ENCODE measurements around the gene CSE1L. TPM values are rescaled to one million over a fixed set of nuclear protein-coding genes. Genes with fewer than 3 reads are reported as not detected.

The CSE1L gene
- total RNA-seq, 1 experiment from 2014 or later: 246 TPM

DNA sequence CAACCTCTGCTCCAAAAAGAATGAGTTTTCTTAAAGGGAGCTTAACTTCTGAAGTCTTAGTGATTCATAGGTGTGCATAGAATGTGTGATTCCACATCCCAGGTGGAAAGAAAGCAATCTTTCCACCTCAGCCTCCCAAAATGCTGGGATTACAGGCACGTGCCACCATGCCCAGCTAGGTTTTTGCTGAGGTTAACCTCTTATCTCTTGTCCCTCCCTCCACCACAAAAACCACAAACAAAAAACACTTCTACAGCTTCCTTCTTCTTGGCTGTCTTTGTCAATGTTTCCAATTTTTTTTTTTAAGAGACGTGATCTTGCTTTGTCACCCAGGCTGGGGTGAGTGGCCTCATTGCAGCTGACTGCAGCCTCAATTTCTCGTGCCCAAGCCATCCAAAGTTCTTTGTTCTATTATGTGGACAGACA is 8.1 kb upstream of the CSE1L start:
- Histone ChIP-seq H4K20me1 (ENCODE audit: control insufficient read depth, insufficient read depth, insufficient read length) (no peaks in the 10 kb centered on the region), H3K23ac (ENCODE audit: insufficient read length, low read depth, low read length) (no peak overlapping the region), H2BK12ac (ENCODE audit: insufficient read length, low read depth, low read length) (no peak overlapping the region), H3K9me3 (ENCODE audit: control insufficient read depth, low read depth, low read length) (no peaks in the 10 kb centered on the region), H3K4me2 (ENCODE audit: insufficient read depth, insufficient read length, low read length) (no peak overlapping the region), H2AFZ (ENCODE audit: low read length) (no peak overlapping the region), H2AK5ac (ENCODE audit: insufficient read length, low read length) (no peak overlapping the region), H2BK5ac (ENCODE audit: insufficient read length, low read length) (no peak overlapping the region), H2BK15ac (ENCODE audit: low read depth, low read length) (no peak overlapping the region), H3K4me1 (ENCODE audit: insufficient read depth, low read length) (no peaks in the 10 kb centered on the region), H3T11ph (ENCODE audit: low read length) (no peak overlapping the region), H4K8ac (replicated peaks; ENCODE audit: insufficient read length, low read depth, low read length) (no peak overlapping the region), H3K9ac (ENCODE audit: extremely low read depth, insufficient read length, low read length) (no peak overlapping the region), H3K27ac (ENCODE audit: insufficient read length, low read depth, low read length) (no peak overlapping the region), H3K23me2 (ENCODE audit: insufficient read length, low read depth, low read length, poor library complexity, severe bottlenecking) (no peaks in the 10 kb centered on the region), H3K79me1 (ENCODE audit: insufficient read depth, low read depth, low read length, poor library complexity, severe bottlenecking) (no peaks in the 10 kb centered on the region), H2BK120ac (ENCODE audit: low read depth, low read length, poor library complexity, severe bottlenecking) (no peak overlapping the region), H3K27me3 (ENCODE audit: insufficient read depth, low read length) (no peaks in the 10 kb centered on the region), H3K4ac (ENCODE audit: low read depth, low read length) (no peak overlapping the region), H4K91ac (ENCODE audit: insufficient read length, low read depth, low read length) (no peak overlapping the region), H3K56ac (ENCODE audit: insufficient read length, low read depth, low read length) (no peak overlapping the region), H3K14ac (ENCODE audit: insufficient read depth, low read length) (no peak overlapping the region), H4K5ac (ENCODE audit: insufficient read length, low read depth, low read length) (no peak overlapping the region), H3K18ac (ENCODE audit: insufficient read length, low read depth, low read length) (no peak overlapping the region), H2BK20ac (ENCODE audit: low read depth, low read length, poor library complexity, severe bottlenecking) (no peak overlapping the region), H3K79me2 (ENCODE audit: insufficient read depth, low read length) (no peaks in the 10 kb centered on the region)
- DNase-seq: no peak
- Mint-ChIP-seq H3K4me1 (peaks cover 4 to 8% of the 10 kb centered on the region in 2 experiments; a peak in 3 of 4 replicates), H3K27me3 (ENCODE audit: low read depth) (no peaks in the 10 kb centered on the region), H3K27ac (peak overlapping the region; percentile 62 to 68 (median 66); a peak in 6 of 7 replicates), H3K9me3 (no peaks in the 10 kb centered on the region), H3K36me3 (ENCODE audit: insufficient read depth in 1 of 3, low read depth in 3 of 3) (peaks cover under 1 to 8% (median 8%) of the 10 kb centered on the region in 3 experiments; a peak in 6 of 7 replicates), H3K4me3 (no peak overlapping the region)
- WGBS (ENCODE audit: extremely low coverage, insufficient read length, low lambda C conversion rate): no CpG with 5 or more reads among the region's 3 CpGs
- TF ChIP-seq, protein P1, sequence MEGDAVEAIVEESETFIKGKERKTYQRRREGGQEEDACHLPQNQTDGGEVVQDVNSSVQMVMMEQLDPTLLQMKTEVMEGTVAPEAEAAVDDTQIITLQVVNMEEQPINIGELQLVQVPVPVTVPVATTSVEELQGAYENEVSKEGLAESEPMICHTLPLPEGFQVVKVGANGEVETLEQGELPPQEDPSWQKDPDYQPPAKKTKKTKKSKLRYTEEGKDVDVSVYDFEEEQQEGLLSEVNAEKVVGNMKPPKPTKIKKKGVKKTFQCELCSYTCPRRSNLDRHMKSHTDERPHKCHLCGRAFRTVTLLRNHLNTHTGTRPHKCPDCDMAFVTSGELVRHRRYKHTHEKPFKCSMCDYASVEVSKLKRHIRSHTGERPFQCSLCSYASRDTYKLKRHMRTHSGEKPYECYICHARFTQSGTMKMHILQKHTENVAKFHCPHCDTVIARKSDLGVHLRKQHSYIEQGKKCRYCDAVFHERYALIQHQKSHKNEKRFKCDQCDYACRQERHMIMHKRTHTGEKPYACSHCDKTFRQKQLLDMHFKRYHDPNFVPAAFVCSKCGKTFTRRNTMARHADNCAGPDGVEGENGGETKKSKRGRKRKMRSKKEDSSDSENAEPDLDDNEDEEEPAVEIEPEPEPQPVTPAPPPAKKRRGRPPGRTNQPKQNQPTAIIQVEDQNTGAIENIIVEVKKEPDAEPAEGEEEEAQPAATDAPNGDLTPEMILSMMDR (conservative IDR thresholded peaks at IDR 0.05): no peak

All from H9 (cell line).